ENCODE data around the gene PSMB7.
A peak's percentile ranks its signal among the peaks of the same experiment; 100 is the strongest.

The PSMB7 gene

GRCh38 chr9:124326378-124326777 is 88.9 kb downstream of the PSMB7 start:
- ChIA-PET CTCF (no interaction called here), POLR2A (ENCODE audit: low non-redundant PET) (no interaction called here)
- no peak for DNase-seq (ENCODE audit: low spot score)
- TF ChIP-seq CTCF (conservative IDR thresholded peaks at IDR 0.05; ENCODE audit: low read depth) = no peak
- no peak overlapping the region for H3K27ac ChIP-seq

GRCh38 chr9:124325816-124326215 is 89.4 kb downstream of the PSMB7 start:
- peak overlapping the region; percentile 42 for H3K27ac ChIP-seq
- ChIA-PET CTCF (interaction anchor here (0.6 to 1.0 kb wide), 3 partner anchors 76 to 780 kb away, joined by 3 read pairs; no protein-coding TSS in a partner anchor), POLR2A (ENCODE audit: low non-redundant PET) (no interaction called here)
- no peak for TF ChIP-seq CTCF (conservative IDR thresholded peaks at IDR 0.05; ENCODE audit: low read depth)
- DNase-seq (ENCODE audit: low spot score) = no peak

GRCh38 chr9:124323904-124324303 is 91.3 kb downstream of the PSMB7 start:
- no peak for DNase-seq (ENCODE audit: low spot score)
- POLR2A ChIA-PET (ENCODE audit: low non-redundant PET) = no interaction called here
- peak overlapping the region; percentile 8 for H3K27ac ChIP-seq
- CTCF ChIA-PET = interaction anchor here (0.6 kb wide), 1 partner anchor 204 kb away, joined by 3 read pairs; no protein-coding TSS in a partner anchor
- TF ChIP-seq CTCF (conservative IDR thresholded peaks at IDR 0.05; ENCODE audit: low read depth) = no peak

- ChIA-PET CTCF (interaction anchor here (0.6 to 1.4 kb wide), 4 partner anchors 11 to 203 kb away, joined by 3 to 6 read pairs (median 4); no protein-coding TSS in a partner anchor), POLR2A (ENCODE audit: low non-redundant PET) (no interaction called here)
- no peak for TF ChIP-seq CTCF (conservative IDR thresholded peaks at IDR 0.05; ENCODE audit: low read depth)
- peak overlapping the region; percentile 8; the same call in 1 of the 2 replicates for H3K27ac ChIP-seq
- DNase-seq (ENCODE audit: low spot score) = no peak
Measured at GRCh38 chr9:124322618-124323432, 92.4 kb downstream of the PSMB7 start.

- CTCF ChIA-PET = interaction anchor here (0.8 to 1.2 kb wide), 2 partner anchors 10 to 195 kb away, joined by 3 to 4 read pairs; no protein-coding TSS in a partner anchor
- POLR2A ChIA-PET (ENCODE audit: low non-redundant PET) = no interaction called here
- DNase-seq (ENCODE audit: low spot score) = no peak
- H3K27ac ChIP-seq = peak overlapping the region; percentile 42; the same call in 1 of the 2 replicates
- no peak for TF ChIP-seq CTCF (conservative IDR thresholded peaks at IDR 0.05; ENCODE audit: low read depth)
Measured at GRCh38 chr9:124321935-124322334, 93.3 kb downstream of the PSMB7 start.

GRCh38 chr9:124321416-124321815 is 93.8 kb downstream of the PSMB7 start:
- CTCF ChIA-PET = interaction anchor here (0.6 to 1.9 kb wide), 5 partner anchors 10 to 1210 kb away, joined by 3 to 10 read pairs (median 3); no protein-coding TSS in a partner anchor
- no peak for TF ChIP-seq CTCF (conservative IDR thresholded peaks at IDR 0.05; ENCODE audit: low read depth)
- POLR2A ChIA-PET (ENCODE audit: low non-redundant PET) = no interaction called here
- H3K27ac ChIP-seq = peak overlapping the region; percentile 42
- no peak for DNase-seq (ENCODE audit: low spot score)
